ENCODE results near the gene HACD4.

Gene HACD4

GRCh38 chr9:20962536-20963225, 68.8 kb downstream of the HACD4 start:
- DNase-seq: no peak

GRCh38 chr9:20950707-20951106, 80.7 kb downstream of the HACD4 start:
- DNase-seq: no peak
